Neural progenitor cell (in vitro differentiated cells): Measurements from ENCODE around the gene MST1R. TPM values are rescaled to one million over a fixed set of nuclear protein-coding genes. Genes with fewer than 3 reads are reported as not detected.

Experiments used
- DNase-seq: peaks from one replicate; pipeline ENCODE4 v3.0.0-alpha.2; 2016; ENCODE audit warnings: low spot score
- H2AFZ ChIP-seq: fragments of 200-600 bp; sonication (generic); replicated peaks from 2 replicates; pipeline ENCODE4 v1.6.1; 2016; ENCODE audit warnings: antibody characterized with exemption
- H3F3A ChIP-seq: fragments of 200-600 bp; sonication (generic); 2 replicates; pipeline ENCODE4 v1.6.1; 2016; ENCODE audit warnings: antibody characterized with exemption, low read depth
- H3K27ac ChIP-seq: fragments of 200-600 bp; sonication (generic); 2 replicates; pipeline ENCODE4 v1.5.1; 2016; ENCODE audit warnings: mild to moderate bottlenecking
- H3K27me3 ChIP-seq: fragments of 200-600 bp; sonication (generic); 2 replicates; pipeline ENCODE4 v1.6.1; 2016; ENCODE audit warnings: mild to moderate bottlenecking, moderate library complexity
- H3K36me3 ChIP-seq: fragments of 200-600 bp; sonication (generic); 2 replicates; pipeline ENCODE4 v1.5.1; 2016
- H3K4me1 ChIP-seq: fragments of 200-600 bp; sonication (generic); 2 replicates; pipeline ENCODE4 v1.6.1; 2016; ENCODE audit warnings: mixed run types
- H3K4me2 ChIP-seq: fragments of 200-600 bp; sonication (generic); 2 replicates; pipeline ENCODE4 v1.6.1; 2016
- H3K4me3 ChIP-seq: fragments of 200-600 bp; sonication (generic); 2 replicates; pipeline ENCODE4 v1.5.1; 2016
- H3K79me2 ChIP-seq: fragments of 200-600 bp; sonication (generic); 2 replicates; pipeline ENCODE4 v1.6.1; 2016; ENCODE audit warnings: low read depth
- H3K9ac ChIP-seq: fragments of 200-600 bp; sonication (generic); 2 replicates; pipeline ENCODE4 v1.6.1; 2016
- H3K9me3 ChIP-seq: fragments of 200-600 bp; sonication (generic); 2 replicates; pipeline ENCODE4 v1.5.1; 2016; ENCODE audit warnings: low read depth
- H4K20me1 ChIP-seq: fragments of 200-600 bp; sonication (generic); 2 replicates; pipeline ENCODE4 v1.6.1; 2016; ENCODE audit warnings: low read depth
- H3K27ac Mint-ChIP-seq: 3 replicates; pipeline ENCODE4 v1.8.0; 2021; ENCODE audit warnings: mixed read lengths
- H3K27me3 Mint-ChIP-seq: 2 replicates; pipeline ENCODE4 v1.8.0; 2022; ENCODE audit warnings: low read depth, mild to moderate bottlenecking, inconsistent platforms, moderate library complexity, mixed read lengths; ENCODE audit not compliant: insufficient read depth
- H3K36me3 Mint-ChIP-seq: 3 replicates; pipeline ENCODE4 v1.8.0; 2021; ENCODE audit warnings: mixed read lengths
- H3K4me1 Mint-ChIP-seq: 3 replicates; pipeline ENCODE4 v1.8.0; 2021; ENCODE audit warnings: mixed read lengths
- H3K4me3 Mint-ChIP-seq: 3 replicates; pipeline ENCODE4 v1.8.0; 2021; ENCODE audit warnings: mild to moderate bottlenecking, moderate library complexity, mixed read lengths
- H3K9me3 Mint-ChIP-seq: 3 replicates; pipeline ENCODE4 v1.8.0; 2020; ENCODE audit warnings: mixed read lengths
- CTCF ChIP-seq: fragments of 200-600 bp; sonication (generic); IDR thresholded peaks from 2 replicates; pipeline ENCODE4 v1.5.1; 2017; ENCODE audit warnings: antibody characterized with exemption, mild to moderate bottlenecking
- EZH2 ChIP-seq: fragments of 200-600 bp; sonication (generic); IDR thresholded peaks from 2 replicates; pipeline ENCODE4 v1.6.1; 2017; ENCODE audit warnings: antibody characterized with exemption, mild to moderate bottlenecking, moderate library complexity
- EZH2phosphoT487 ChIP-seq: fragments of 200-600 bp; sonication (generic); IDR thresholded peaks from 2 replicates; pipeline ENCODE4 v1.6.1; 2017; ENCODE audit warnings: antibody characterized with exemption
- total RNA-seq: library from RNA; depleted of rRNA; stranded (reverse); fragments of >200 nt; gene quantifications from 2 replicates; pipeline ENCODE4 v1.2.3, GENCODE V29; 2015; ENCODE audit warnings: low replicate concordance

The MST1R gene
- total RNA-seq, 1 donor from 2014 or later, result 0.32 TPM

GRCh38 chr3:49869525-49870126, 34.0 kb downstream of the MST1R start, which contains the start of gene CAMKV:
Gene CAMKV, minus strand, starts transcription at chr3:49869906. Its CDS starts 7,518 bp downstream, at chr3:49862388.
- H3K9me3 Mint-ChIP-seq, result no peaks in the 10 kb centered on the region
- H3K27me3 Mint-ChIP-seq, result peaks cover 10% of the 10 kb centered on the region
- peaks cover 25% of the 10 kb centered on the region for H4K20me1 ChIP-seq
- no peak within 1 kb of the TSS for H2AFZ ChIP-seq
- no peaks in the 10 kb centered on the region for H3K36me3 Mint-ChIP-seq
- peaks cover 27% of the 10 kb centered on the region for H3K27me3 ChIP-seq
- H3K9ac ChIP-seq, result no peak within 1 kb of the TSS
- peak within 1 kb of the TSS; percentile 87 for H3K4me2 ChIP-seq
- no peak within 1 kb of the TSS for H3K27ac ChIP-seq
- TF ChIP-seq EZH2phosphoT487 (no peak), CTCF (no peak), EZH2 (no peak)
- H3K9me3 ChIP-seq, result no peaks in the 10 kb centered on the region
- H3K4me1 ChIP-seq, result peaks cover 23% of the 10 kb centered on the region
- DNase-seq, result peak; percentile 83
- peak within 1 kb of the TSS; percentile 47 for H3K4me3 ChIP-seq
- H3K4me3 Mint-ChIP-seq, result peak within 1 kb of the TSS; percentile 81
- no peak within 1 kb of the TSS for H3K27ac Mint-ChIP-seq
- no peaks in the 10 kb centered on the region for H3K79me2 ChIP-seq
- peaks cover 7% of the 10 kb centered on the region for H3F3A ChIP-seq
- peaks cover 53% of the 10 kb centered on the region for H3K4me1 Mint-ChIP-seq
- no peaks in the 10 kb centered on the region for H3K36me3 ChIP-seq

- peak overlapping the region; percentile 87 for H3K4me2 ChIP-seq
- H3K4me1 Mint-ChIP-seq, result peaks cover 55% of the 10 kb centered on the region
- H3F3A ChIP-seq, result peaks cover 7% of the 10 kb centered on the region
- H3K27ac ChIP-seq, result no peak overlapping the region
- H3K27me3 ChIP-seq, result peaks cover 27% of the 10 kb centered on the region
- peaks cover 25% of the 10 kb centered on the region for H4K20me1 ChIP-seq
- no peaks in the 10 kb centered on the region for H3K36me3 ChIP-seq
- H3K27me3 Mint-ChIP-seq, result peaks cover 10% of the 10 kb centered on the region
- TF ChIP-seq CTCF, result no peak
- TF ChIP-seq EZH2, result no peak
- no peak for TF ChIP-seq EZH2phosphoT487
- no peaks in the 10 kb centered on the region for H3K79me2 ChIP-seq
- H3K9me3 Mint-ChIP-seq, result no peaks in the 10 kb centered on the region
- no peaks in the 10 kb centered on the region for H3K36me3 Mint-ChIP-seq
- no peaks in the 10 kb centered on the region for H3K9me3 ChIP-seq
- peaks cover 23% of the 10 kb centered on the region for H3K4me1 ChIP-seq
- peak overlapping the region; percentile 47 for H3K4me3 ChIP-seq
- no peak overlapping the region for H3K9ac ChIP-seq
- H3K4me3 Mint-ChIP-seq, result peak overlapping the region; percentile 81
- peak; percentile 62 for DNase-seq
- no peak overlapping the region for H2AFZ ChIP-seq
- H3K27ac Mint-ChIP-seq, result no peak overlapping the region
These were observed 34.7 kb downstream of the MST1R start for GRCh38 chr3:49868862-49869466.

- H3K27me3 Mint-ChIP-seq, result peaks cover 10% of the 10 kb centered on the region
These were observed 35.8 kb downstream of the MST1R start for GRCh38 chr3:49867871-49868321.

More at GRCh38 chr3:49867871-49868321, 35.8 kb downstream of the MST1R start:
- no peaks in the 10 kb centered on the region for H3K79me2 ChIP-seq
- peaks cover 23% of the 10 kb centered on the region for H3K4me1 ChIP-seq
- peak; percentile 88 for DNase-seq
- H3K4me2 ChIP-seq, result peak overlapping the region; percentile 87
- H3F3A ChIP-seq, result peaks cover 7% of the 10 kb centered on the region
- TF ChIP-seq EZH2 (no peak), EZH2phosphoT487 (no peak), CTCF (no peak)
- H3K9me3 ChIP-seq, result no peaks in the 10 kb centered on the region
- no peak overlapping the region for H3K27ac ChIP-seq
- Mint-ChIP-seq H3K27ac (no peak overlapping the region), H3K9me3 (no peaks in the 10 kb centered on the region), H3K4me3 (peak overlapping the region; percentile 81), H3K36me3 (no peaks in the 10 kb centered on the region), H3K4me1 (peaks cover 54% of the 10 kb centered on the region)
- no peak overlapping the region for H3K9ac ChIP-seq
- H3K27me3 ChIP-seq, result peaks cover 27% of the 10 kb centered on the region
- H3K36me3 ChIP-seq, result no peaks in the 10 kb centered on the region
- H2AFZ ChIP-seq, result no peak overlapping the region
- peak overlapping the region; percentile 22 for H3K4me3 ChIP-seq
- peaks cover 25% of the 10 kb centered on the region for H4K20me1 ChIP-seq
